ENCODE data around the gene KRT9. TPM values are rescaled to one million over a fixed set of nuclear protein-coding genes. Genes with fewer than 3 reads are reported as not detected.
"Not testable (repeated sequence)": the region's sequence is repeated elsewhere in the genome, so short reads cannot be mapped to it uniquely, and the experiment has no call there.

Gene KRT9
- total RNA-seq, 1 donor = not detected

DNA sequence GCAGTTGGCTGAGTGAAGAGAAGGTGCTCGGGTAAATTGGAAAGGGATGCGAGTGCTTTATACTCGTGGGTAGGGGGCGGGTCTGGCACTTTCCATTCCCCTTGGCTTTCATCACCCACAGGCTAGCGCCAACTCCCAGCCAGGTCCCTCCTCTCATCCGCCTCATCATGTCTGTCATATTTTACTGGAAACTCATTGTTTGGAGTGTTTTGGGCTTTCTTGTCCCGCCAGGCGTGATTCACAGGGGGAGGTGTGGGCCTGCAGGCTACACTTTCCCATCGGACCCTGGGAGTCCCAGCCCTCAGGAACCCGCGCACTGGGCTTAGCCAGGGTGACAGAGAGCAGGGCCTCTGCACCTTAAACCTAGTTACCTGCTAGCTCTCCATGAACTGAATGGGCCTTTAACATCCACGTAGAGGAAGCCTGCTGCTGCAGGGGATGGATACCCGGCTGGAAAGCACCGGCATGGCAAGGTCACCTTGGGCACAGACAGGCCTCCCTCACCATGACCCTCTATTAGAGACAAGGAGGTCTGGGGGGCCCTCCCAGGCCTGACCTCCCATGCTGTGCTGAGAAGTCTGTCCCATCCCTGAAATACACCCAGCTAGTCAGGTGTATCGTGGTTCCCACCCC, 15.1 kb upstream of the KRT9 start, which contains the start of gene KRT14:
Gene KRT14, minus strand, starts transcription at position 33 of the 633 bp plus-strand sequence. CDS start 61 bp downstream, outside the sequence.
- Histone ChIP-seq H3K36me3 (ENCODE audit: insufficient read depth, low read length) (no peaks in the 10 kb centered on the region), H3K79me2 (ENCODE audit: insufficient read depth, low read length) (no peaks in the 10 kb centered on the region), H4K20me1 (ENCODE audit: insufficient read depth, low read length) (no peaks in the 10 kb centered on the region), H3K27ac (ENCODE audit: low read depth, low read length) (no peak within 1 kb of the TSS), H3K27me3 (ENCODE audit: insufficient read depth, low read length) (peaks cover 16% of the 10 kb centered on the region), H3K4me3 (ENCODE audit: insufficient read depth, low read length) (no peak within 1 kb of the TSS), H3K9me3 (ENCODE audit: low read depth, low read length) (no peaks in the 10 kb centered on the region), H2AFZ (ENCODE audit: low read length) (no peak within 1 kb of the TSS), H3K4me1 (ENCODE audit: insufficient read depth, low read length) (peaks cover 3% of the 10 kb centered on the region), H3K4me2 (ENCODE audit: insufficient read depth, low read length) (no peak within 1 kb of the TSS)
- no peak for DNase-seq (ENCODE audit: insufficient read length, low spot score, missing footprints)
- TF ChIP-seq CTCF (IDR thresholded peaks at IDR 0.05; ENCODE audit: extremely low read depth, low read depth, low read length) = no peak

DNA sequence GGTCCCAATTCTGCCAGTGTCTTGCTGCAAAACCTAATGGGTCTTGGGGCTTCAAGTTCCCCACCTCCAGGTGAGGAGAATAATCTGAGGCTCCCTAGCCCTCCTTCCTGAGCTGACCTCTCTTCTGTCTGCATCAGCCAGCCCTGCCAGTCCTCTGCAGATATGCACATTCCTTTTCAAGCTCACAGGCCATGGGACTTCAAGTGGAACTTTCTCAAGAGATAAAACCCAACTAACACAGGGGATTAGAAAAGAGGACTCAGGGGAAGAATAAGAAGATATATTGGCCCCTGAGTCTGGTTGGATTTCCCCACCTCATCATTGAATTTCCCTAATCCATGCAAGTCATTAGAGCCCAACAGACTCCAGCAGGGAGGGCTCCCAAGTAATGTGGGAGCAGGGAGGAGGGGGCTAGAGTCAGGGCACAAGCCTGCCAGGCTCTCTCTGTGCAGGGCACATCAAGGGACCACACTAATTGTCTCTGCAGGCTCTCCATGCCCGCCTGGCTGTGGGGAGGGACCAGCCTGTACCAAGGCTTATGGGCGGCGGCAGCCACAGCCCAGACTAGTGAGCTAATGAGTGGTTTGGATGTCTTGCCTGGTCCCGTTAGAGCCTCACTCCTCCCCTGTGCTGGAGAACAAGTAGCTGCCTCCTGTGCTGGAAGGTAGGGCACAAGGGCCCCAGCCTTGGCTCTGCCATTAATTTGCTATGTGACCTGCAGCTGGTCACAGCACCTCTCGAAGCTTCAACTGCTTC, 13.6 kb upstream of the KRT9 start:
- Histone ChIP-seq H2AFZ (ENCODE audit: low read length) (no peak overlapping the region), H3K9me3 (ENCODE audit: low read depth, low read length) (no peaks in the 10 kb centered on the region), H3K27ac (ENCODE audit: low read depth, low read length) (no peak overlapping the region)

DNA sequence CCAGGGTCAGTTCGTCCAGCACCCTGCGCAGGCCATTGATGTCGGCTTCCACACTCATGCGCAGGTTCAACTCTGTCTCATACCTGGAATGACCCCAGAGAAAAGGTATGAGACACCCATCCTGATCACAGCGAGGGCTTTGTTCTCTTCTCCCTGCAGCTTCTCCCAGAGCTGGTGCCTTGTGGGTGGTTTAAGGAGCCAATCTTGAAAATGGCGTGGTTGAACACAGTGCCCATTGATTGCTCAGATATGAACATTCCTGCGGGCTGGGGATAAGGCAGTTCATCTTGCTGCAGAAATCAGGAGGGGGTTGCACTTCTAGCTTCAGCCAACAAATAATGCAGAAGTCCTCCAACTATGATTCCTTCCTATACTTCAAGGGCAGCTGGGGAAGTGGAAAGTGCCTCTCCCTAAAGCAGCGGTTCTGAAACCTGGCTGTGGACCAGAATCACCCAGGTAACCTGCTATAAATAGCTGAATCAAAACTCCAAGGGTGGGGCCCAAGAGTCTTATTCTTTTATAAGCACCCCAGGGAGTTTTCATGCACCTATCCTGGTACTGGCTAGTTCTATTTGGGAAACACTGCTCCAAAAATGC, 12.6 kb upstream of the KRT9 start:
- H3K79me2 ChIP-seq (ENCODE audit: insufficient read depth, low read length); H3K4me3 ChIP-seq (ENCODE audit: insufficient read depth, low read length); H3K4me2 ChIP-seq (ENCODE audit: insufficient read depth, low read length); H3K36me3 ChIP-seq (ENCODE audit: insufficient read depth, low read length); H3K27ac ChIP-seq (ENCODE audit: low read depth, low read length); H4K20me1 ChIP-seq (ENCODE audit: insufficient read depth, low read length); H3K4me1 ChIP-seq (ENCODE audit: insufficient read depth, low read length); H3K9me3 ChIP-seq (ENCODE audit: low read depth, low read length); H2AFZ ChIP-seq (ENCODE audit: low read length); DNase-seq (ENCODE audit: insufficient read length, low spot score, missing footprints): not testable (repeated sequence)
- H3K27me3 ChIP-seq (ENCODE audit: insufficient read depth, low read length) = peaks cover 16% of the 10 kb centered on the region

More for the DNA sequence above, 13.6 kb upstream of the KRT9 start:
- H4K20me1 ChIP-seq (ENCODE audit: insufficient read depth, low read length) = no peaks in the 10 kb centered on the region
- no peak for DNase-seq (ENCODE audit: insufficient read length, low spot score, missing footprints)
- no peak for TF ChIP-seq CTCF (IDR thresholded peaks at IDR 0.05; ENCODE audit: extremely low read depth, low read depth, low read length)
- H3K4me3 ChIP-seq (ENCODE audit: insufficient read depth, low read length) = no peak overlapping the region
- H3K4me1 ChIP-seq (ENCODE audit: insufficient read depth, low read length) = peaks cover 3% of the 10 kb centered on the region
- no peak overlapping the region for H3K4me2 ChIP-seq (ENCODE audit: insufficient read depth, low read length)
- no peaks in the 10 kb centered on the region for H3K79me2 ChIP-seq (ENCODE audit: insufficient read depth, low read length)
- H3K27me3 ChIP-seq (ENCODE audit: insufficient read depth, low read length) = peaks cover 16% of the 10 kb centered on the region
- no peaks in the 10 kb centered on the region for H3K36me3 ChIP-seq (ENCODE audit: insufficient read depth, low read length)

DNA sequence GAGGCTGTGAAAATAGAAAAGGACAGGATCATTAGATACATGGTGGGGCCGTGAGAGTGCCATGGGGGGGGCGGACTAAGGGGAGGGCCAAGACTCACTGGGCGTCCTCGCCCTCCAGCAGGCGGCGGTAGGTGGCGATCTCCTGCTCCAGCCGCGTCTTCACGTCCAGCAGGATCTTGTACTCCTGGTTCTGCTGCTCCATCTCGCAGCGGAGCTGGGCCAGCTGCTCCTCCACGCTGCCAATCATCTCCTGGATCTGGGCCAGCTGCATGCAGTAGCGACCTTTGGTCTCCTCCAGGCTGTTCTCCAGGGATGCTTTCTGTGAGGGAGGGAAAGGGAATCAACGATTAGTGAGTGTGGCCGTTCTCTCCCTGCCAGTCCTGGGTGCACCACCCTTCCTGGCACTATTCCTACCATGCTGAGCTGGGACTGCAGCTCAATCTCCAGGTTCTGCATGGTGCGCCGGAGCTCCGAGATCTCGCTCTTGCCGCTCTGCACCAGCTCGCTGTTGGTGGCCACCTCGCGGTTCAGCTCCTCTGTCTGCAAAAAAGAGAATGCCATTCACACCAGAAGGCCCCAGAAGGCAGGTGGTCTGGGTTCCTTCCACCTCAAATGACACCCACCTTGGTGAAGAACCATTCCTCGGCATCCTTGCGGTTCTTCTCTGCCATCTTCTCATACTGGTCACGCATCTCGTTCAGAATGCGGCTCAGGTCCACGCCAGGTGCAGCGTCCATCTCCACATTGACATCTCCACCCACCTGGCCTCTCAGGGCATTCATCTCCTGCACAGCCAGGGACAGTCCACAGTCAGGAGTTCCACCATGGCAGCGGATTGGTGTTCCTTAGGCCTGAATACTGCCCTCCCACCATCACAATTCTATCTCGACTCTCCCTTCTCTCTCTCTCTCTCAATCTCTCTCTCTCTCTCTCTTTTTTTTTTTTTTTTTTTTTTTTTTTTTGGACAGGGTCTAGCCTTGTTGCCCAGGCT, 11.6 kb upstream of the KRT9 start:
- H3K9me3 ChIP-seq (ENCODE audit: low read depth, low read length) = no peaks in the 10 kb centered on the region
- no peaks in the 10 kb centered on the region for H3K79me2 ChIP-seq (ENCODE audit: insufficient read depth, low read length)
- no peaks in the 10 kb centered on the region for H4K20me1 ChIP-seq (ENCODE audit: insufficient read depth, low read length)
- H2AFZ ChIP-seq (ENCODE audit: low read length) = no peak overlapping the region
- H3K27me3 ChIP-seq (ENCODE audit: insufficient read depth, low read length) = peaks cover 13% of the 10 kb centered on the region
- no peak overlapping the region for H3K4me2 ChIP-seq (ENCODE audit: insufficient read depth, low read length)
- H3K4me1 ChIP-seq (ENCODE audit: insufficient read depth, low read length) = peaks cover 6% of the 10 kb centered on the region
- no peak for DNase-seq (ENCODE audit: insufficient read length, low spot score, missing footprints)
- H3K36me3 ChIP-seq (ENCODE audit: insufficient read depth, low read length) = no peaks in the 10 kb centered on the region
- no peak for TF ChIP-seq CTCF (IDR thresholded peaks at IDR 0.05; ENCODE audit: extremely low read depth, low read depth, low read length)
- H3K4me3 ChIP-seq (ENCODE audit: insufficient read depth, low read length) = no peak overlapping the region
- no peak overlapping the region for H3K27ac ChIP-seq (ENCODE audit: low read depth, low read length)

GRCh38 chr17:41582061-41582968, 10.5 kb upstream of the KRT9 start:
- not testable (repeated sequence) for H2AFZ ChIP-seq (ENCODE audit: low read length); H3K4me1 ChIP-seq (ENCODE audit: insufficient read depth, low read length); DNase-seq (ENCODE audit: insufficient read length, low spot score, missing footprints); H4K20me1 ChIP-seq (ENCODE audit: insufficient read depth, low read length); H3K4me3 ChIP-seq (ENCODE audit: insufficient read depth, low read length); H3K9me3 ChIP-seq (ENCODE audit: low read depth, low read length); H3K79me2 ChIP-seq (ENCODE audit: insufficient read depth, low read length); H3K27ac ChIP-seq (ENCODE audit: low read depth, low read length); H3K4me2 ChIP-seq (ENCODE audit: insufficient read depth, low read length); H3K36me3 ChIP-seq (ENCODE audit: insufficient read depth, low read length)
- H3K27me3 ChIP-seq (ENCODE audit: insufficient read depth, low read length) = peaks cover 15% of the 10 kb centered on the region
